ENCODE results near the gene CCDC50. TPM values are rescaled to one million over a fixed set of nuclear protein-coding genes. Genes with fewer than 3 reads are reported as not detected.

Gene CCDC50
- total and polyA plus RNA-seq, 2 of the 8 experiments (the other 6 are each of a cell fraction or from before 2014, with no cell fraction given) = 7.3 to 19.2 TPM

DNA sequence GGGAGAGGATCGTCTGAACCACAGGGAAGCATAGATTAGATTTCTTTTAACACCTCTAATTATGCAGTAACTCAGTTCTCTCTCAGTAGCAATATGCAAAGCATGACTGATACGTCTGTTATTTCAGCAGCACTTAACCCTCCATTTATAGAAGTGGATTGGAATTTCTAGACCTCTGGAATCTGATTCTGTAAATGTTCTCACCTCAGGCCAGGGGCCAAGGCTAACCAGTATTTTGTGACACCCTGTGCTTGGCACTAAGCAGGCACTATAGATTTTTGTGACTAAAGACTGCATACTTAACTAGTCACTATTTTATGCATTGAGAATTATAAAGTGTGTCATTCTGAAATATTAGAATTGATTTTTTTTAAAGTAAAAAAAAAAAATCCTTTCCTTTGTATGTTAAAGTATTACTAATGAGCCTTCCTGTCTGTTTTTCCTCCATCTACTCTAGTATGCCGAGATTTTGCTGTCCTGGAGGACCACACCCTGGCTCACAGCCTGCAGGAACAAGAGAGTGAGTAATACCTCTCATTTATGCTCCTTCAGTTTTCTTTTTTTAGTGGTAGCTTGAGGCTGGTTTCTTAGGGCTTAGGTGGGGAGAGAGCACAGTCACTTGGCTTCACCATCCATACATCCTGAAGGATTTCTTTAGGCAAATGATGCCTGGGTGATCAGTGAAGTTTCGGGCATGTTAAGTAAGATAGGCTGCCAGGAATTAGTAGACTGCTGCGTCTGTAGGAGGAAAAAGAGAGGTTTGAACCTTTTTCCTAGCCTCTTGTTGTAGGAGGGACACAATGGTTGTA is 27.6 kb downstream of the CCDC50 start:
- Histone ChIP-seq H2AK5ac (ENCODE audit: low read depth, low read length) (no peak overlapping the region), H3K56ac (replicated peaks; ENCODE audit: insufficient read length, low read depth, low read length) (no peak overlapping the region), H3K23ac (ENCODE audit: insufficient read length) (no peak overlapping the region), H3K36me3 (ENCODE audit: control insufficient read depth in 2 of 4, insufficient read depth in 4 of 4, low read length in 3 of 4) (peaks cover 0 to 4% (median 0%) of the 10 kb centered on the region in 4 experiments; a peak in 1 of 8 replicates), H3K9ac (replicated peaks in 1 of 4; ENCODE audit: extremely low read depth in 1 of 4, low read depth in 3 of 4, low read length in 3 of 4) (no peak overlapping the region), H3K4me1 (replicated peaks in 1 of 4; ENCODE audit: control insufficient read depth in 3 of 4, insufficient read depth in 4 of 4, low read length in 3 of 4) (peaks cover 0 to 6% (median 1%) of the 10 kb centered on the region in 4 experiments; a peak in 2 of 7 replicates), H3K4me3 (ENCODE audit: extremely low read depth in 1 of 4, insufficient read depth in 2 of 4, low read depth in 3 of 4, low read length in 4 of 4) (no peak overlapping the region), H3K27ac (ENCODE audit: low read depth, low read length) (no peak overlapping the region), H3K27me3 (replicated peaks in 1 of 4; ENCODE audit: control insufficient read depth in 3 of 4, extremely low read depth in 1 of 4, insufficient read depth in 3 of 4, low read length in 3 of 4) (no peaks in the 10 kb centered on the region), H4K5ac (ENCODE audit: insufficient read length, low read depth, low read length) (no peak overlapping the region), H3K4ac (replicated peaks; ENCODE audit: insufficient read length, low read depth, low read length) (no peak overlapping the region), H3K18ac (ENCODE audit: extremely low read depth, low read length) (no peak overlapping the region), H2AFZ (ENCODE audit: low read length) (no peak overlapping the region), H3K4me2 (ENCODE audit: insufficient read depth in 1 of 2, low read depth in 2 of 2, low read length in 2 of 2) (no peak overlapping the region), H3K14ac (ENCODE audit: insufficient read length) (no peak overlapping the region), H3K79me1 (ENCODE audit: low read depth, low read length) (no peaks in the 10 kb centered on the region), H2BK120ac (replicated peaks; ENCODE audit: low read depth, low read length) (no peak overlapping the region), H4K20me1 (replicated peaks in 1 of 2; ENCODE audit: control insufficient read depth in 1 of 2, insufficient read depth in 2 of 2, low read length in 2 of 2) (no peaks in the 10 kb centered on the region), H4K8ac (ENCODE audit: extremely low read depth, insufficient read depth, low read length) (no peak overlapping the region), H3K23me2 (ENCODE audit: low read depth, low read length) (no peaks in the 10 kb centered on the region), H2BK20ac (ENCODE audit: low read length) (no peak overlapping the region), H4K91ac (replicated peaks; ENCODE audit: insufficient read length, low read length) (no peak overlapping the region), H2BK15ac (ENCODE audit: low read length) (0 out of 2 replicates have a peak overlapping the region, but pooled peaks have one; percentile 61), H2BK12ac (ENCODE audit: low read depth, low read length) (no peak overlapping the region), H2BK5ac (ENCODE audit: low read depth, low read length) (no peak overlapping the region), H3K9me3 (ENCODE audit: insufficient read depth in 2 of 2, low read depth in 1 of 2, low read length in 1 of 2) (no peaks in the 10 kb centered on the region), H3K79me2 (ENCODE audit: control insufficient read depth in 1 of 2, insufficient read depth in 2 of 2, low read length in 2 of 2) (peaks cover 0 to 2% of the 10 kb centered on the region in 2 experiments; a peak in 1 of 4 replicates)
- ChIA-PET POLR2A (ENCODE audit: partially characterized antibody) (interaction anchor here (0.7 kb wide), 1 partner anchor 33 kb away, joined by 3 read pairs; no protein-coding TSS in a partner anchor), CTCF (ENCODE audit: partially characterized antibody) (interaction anchor here (0.6 to 2.0 kb wide), 5 partner anchors 10 to 159 kb away, joined by 3 to 6 read pairs (median 3); no protein-coding TSS in a partner anchor)
- DNase-seq (ENCODE audit: low read depth in 1 of 2, low spot score in 2 of 2) = no peak
- FAIRE-seq = no peak
- WGBS, 2 experiments (ENCODE audit: extremely low coverage in 1 of 2, insufficient coverage in 1 of 2, insufficient read length in 1 of 2, insufficient replicate concordance in 2 of 2, low coverage in 1 of 2, low lambda C conversion rate in 2 of 2, missing lambda C conversion rate in 1 of 2) = 92% methylated on average over 5 of the region's 5 CpGs; no CpG with 5 or more reads in 1 of the 2 experiments
- TF ChIP-seq ATF3 (IDR thresholded peaks at IDR 0.05; ENCODE audit: insufficient read depth, low read depth, low read length) (no peak), NANOG (IDR thresholded peaks at IDR 0.05; ENCODE audit: insufficient read depth, low read depth, low read length, poor library complexity, severe bottlenecking) (no peak), KDM1A (IDR thresholded peaks at IDR 0.05; ENCODE audit: borderline replicate concordance, low read length) (no peak), TCF12 (IDR thresholded peaks at IDR 0.05; ENCODE audit: low read depth, low read length) (no peak), SP1 (IDR thresholded peaks at IDR 0.05; ENCODE audit: low read depth, low read length) (no peak), CREB1 (IDR thresholded peaks at IDR 0.05) (no peak), CHD1 (IDR thresholded peaks at IDR 0.05; ENCODE audit: low read depth, low read length) (no peak), RBBP5 (IDR thresholded peaks at IDR 0.05; ENCODE audit: borderline replicate concordance, low read depth, low read length) (no peak)
- TF ChIP-seq, protein P1, sequence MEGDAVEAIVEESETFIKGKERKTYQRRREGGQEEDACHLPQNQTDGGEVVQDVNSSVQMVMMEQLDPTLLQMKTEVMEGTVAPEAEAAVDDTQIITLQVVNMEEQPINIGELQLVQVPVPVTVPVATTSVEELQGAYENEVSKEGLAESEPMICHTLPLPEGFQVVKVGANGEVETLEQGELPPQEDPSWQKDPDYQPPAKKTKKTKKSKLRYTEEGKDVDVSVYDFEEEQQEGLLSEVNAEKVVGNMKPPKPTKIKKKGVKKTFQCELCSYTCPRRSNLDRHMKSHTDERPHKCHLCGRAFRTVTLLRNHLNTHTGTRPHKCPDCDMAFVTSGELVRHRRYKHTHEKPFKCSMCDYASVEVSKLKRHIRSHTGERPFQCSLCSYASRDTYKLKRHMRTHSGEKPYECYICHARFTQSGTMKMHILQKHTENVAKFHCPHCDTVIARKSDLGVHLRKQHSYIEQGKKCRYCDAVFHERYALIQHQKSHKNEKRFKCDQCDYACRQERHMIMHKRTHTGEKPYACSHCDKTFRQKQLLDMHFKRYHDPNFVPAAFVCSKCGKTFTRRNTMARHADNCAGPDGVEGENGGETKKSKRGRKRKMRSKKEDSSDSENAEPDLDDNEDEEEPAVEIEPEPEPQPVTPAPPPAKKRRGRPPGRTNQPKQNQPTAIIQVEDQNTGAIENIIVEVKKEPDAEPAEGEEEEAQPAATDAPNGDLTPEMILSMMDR (IDR thresholded peaks at IDR 0.05; ENCODE audit: control extremely low read depth in 1 of 3, insufficient read depth in 1 of 3, low read depth in 1 of 3, low read length in 3 of 3) = no peak

All from H1 (cell line).